ENCODE results near the gene TTC7B.

The TTC7B gene

GRCh38 chr14:90656973-90657372 is 159.3 kb downstream of the TTC7B start:
- no peak for TF ChIP-seq CTCF (conservative IDR thresholded peaks at IDR 0.05)
- TF ChIP-seq ZFX (IDR thresholded peaks at IDR 0.05) = no peak
- no peak overlapping the region for H3K27ac ChIP-seq

- H3K27ac ChIP-seq = no peak overlapping the region
- TF ChIP-seq CTCF (conservative IDR thresholded peaks at IDR 0.05) (no peak), ZFX (IDR thresholded peaks at IDR 0.05) (no peak)
Observed at GRCh38 chr14:90655829-90656228, 160.4 kb downstream of the TTC7B start.

GRCh38 chr14:90654831-90655276 is 161.4 kb downstream of the TTC7B start:
- H3K27ac ChIP-seq = no peak overlapping the region
- TF ChIP-seq CTCF (conservative IDR thresholded peaks at IDR 0.05) (no peak), ZFX (IDR thresholded peaks at IDR 0.05) (no peak)

GRCh38 chr14:90652626-90653025 is 163.6 kb downstream of the TTC7B start:
- no peak for TF ChIP-seq ZFX (IDR thresholded peaks at IDR 0.05)
- no peak for TF ChIP-seq CTCF (conservative IDR thresholded peaks at IDR 0.05)
- H3K27ac ChIP-seq = no peak overlapping the region

GRCh38 chr14:90651976-90652560 is 164.2 kb downstream of the TTC7B start:
- TF ChIP-seq CTCF (conservative IDR thresholded peaks at IDR 0.05) (no peak), ZFX (IDR thresholded peaks at IDR 0.05) (no peak)

GRCh38 chr14:90651271-90651804 is 164.9 kb downstream of the TTC7B start:
- no peak for TF ChIP-seq ZFX (IDR thresholded peaks at IDR 0.05)
- no peak for TF ChIP-seq CTCF (conservative IDR thresholded peaks at IDR 0.05)

More at GRCh38 chr14:90651976-90652560, 164.2 kb downstream of the TTC7B start:
- no peak overlapping the region for H3K27ac ChIP-seq

GRCh38 chr14:90649557-90650135 is 166.6 kb downstream of the TTC7B start:
- TF ChIP-seq ZFX (IDR thresholded peaks at IDR 0.05) (no peak), CTCF (conservative IDR thresholded peaks at IDR 0.05) (no peak)
- no peak overlapping the region for H3K27ac ChIP-seq

More at GRCh38 chr14:90651271-90651804, 164.9 kb downstream of the TTC7B start:
- H3K27ac ChIP-seq = no peak overlapping the region

All from C4-2B (cell line).